H1 (cell line): Measurements from ENCODE around the gene E2F3. TPM values are rescaled to one million over a fixed set of nuclear protein-coding genes. Genes with fewer than 3 reads are reported as not detected.

Experiments
- CTCF ChIA-PET: fragments of 300-600 bp; sonication (Branson Sonifier 250); formaldehyde crosslinking; loops from one replicate; lab custom pipeline; 2021; ENCODE audit not compliant: partially characterized antibody; lab: Charles Lee
- POLR2A ChIA-PET: fragments of 300-600 bp; sonication (Branson Sonifier 250); formaldehyde crosslinking; loops from one replicate; lab custom pipeline; 2021; ENCODE audit warnings: inconsistent platforms; ENCODE audit not compliant: partially characterized antibody; lab: Charles Lee
- DNase-seq, 2 experiments: peaks; one replicate each; pipeline versions ENCODE4 v3.0.0 to v3.0.0-alpha.2; 2010 to 2022; ENCODE audit warnings: low spot score in 2 of 2, low read depth in 1 of 2, mixed read lengths in 1 of 2
- FAIRE-seq: peaks from 2 replicates; lab custom pipeline; 2011; peaks lifted over from hg19 to GRCh38; lab: Jason Lieb, UNC
- H2AFZ ChIP-seq: 2 replicates; pipeline ENCODE4 v1.8.1; 2012; ENCODE audit warnings: low read length, inconsistent platforms
- H2AK5ac ChIP-seq: 2 replicates; pipeline ENCODE4 v1.6.1; 2013; ENCODE audit warnings: low read depth, low read length
- H2BK120ac ChIP-seq: replicated peaks from 2 replicates; pipeline ENCODE3; 2013; ENCODE audit warnings: low read depth, low read length, inconsistent platforms
- H2BK12ac ChIP-seq: 2 replicates; pipeline ENCODE4 v1.6.1; 2013; ENCODE audit warnings: low read depth, low read length
- H2BK15ac ChIP-seq: 2 replicates; pipeline ENCODE4 v1.6.1; 2013; ENCODE audit warnings: low read length
- H2BK20ac ChIP-seq: 2 replicates; pipeline ENCODE4 v1.6.1; 2013; ENCODE audit warnings: low read length
- H2BK5ac ChIP-seq: 2 replicates; pipeline ENCODE4 v1.6.1; 2013; ENCODE audit warnings: low read depth, low read length
- H3K14ac ChIP-seq: 2 replicates; pipeline ENCODE4 v1.6.1; 2013; ENCODE audit warnings: inconsistent platforms; ENCODE audit not compliant: insufficient read length
- H3K18ac ChIP-seq: 2 replicates; pipeline ENCODE4 v1.6.1; 2013; ENCODE audit warnings: low read length; ENCODE audit errors: extremely low read depth
- H3K23ac ChIP-seq: 2 replicates; pipeline ENCODE4 v1.6.1; 2013; ENCODE audit warnings: inconsistent platforms; ENCODE audit not compliant: insufficient read length
- H3K23me2 ChIP-seq: 2 replicates; pipeline ENCODE4 v1.6.1; 2013; ENCODE audit warnings: low read depth, low read length
- H3K27ac ChIP-seq: 2 replicates; pipeline ENCODE4 v1.6.1; 2011; ENCODE audit warnings: low read depth, low read length, inconsistent platforms
- H3K27me3 ChIP-seq, 4 experiments: replicated peaks in 1 of 4; 1 replicate in 1 of 4; 2 replicates in 3 of 4; pipeline versions ENCODE4 v1.6.1 to v1.8.1; 2011 to 2013; ENCODE audit warnings: low read length in 3 of 4, mild to moderate bottlenecking in 3 of 4, inconsistent platforms in 2 of 4, mixed read lengths in 2 of 4, moderate library complexity in 1 of 4; ENCODE audit not compliant: control insufficient read depth in 3 of 4, insufficient read depth in 3 of 4; ENCODE audit errors: extremely low read depth in 1 of 4
- H3K36me3 ChIP-seq, 4 experiments: 2 replicates each; pipeline versions ENCODE4 v1.6.1 to v1.8.1; 2011 to 2013; ENCODE audit warnings: mild to moderate bottlenecking in 4 of 4, low read length in 3 of 4, moderate library complexity in 2 of 4, control low read depth in 1 of 4, inconsistent platforms in 1 of 4; ENCODE audit not compliant: insufficient read depth in 4 of 4, control insufficient read depth in 2 of 4
- H3K4ac ChIP-seq: replicated peaks from 2 replicates; pipeline ENCODE3; 2013; ENCODE audit warnings: low read length, low read depth, mixed read lengths, inconsistent platforms; ENCODE audit not compliant: insufficient read length
- H3K4me1 ChIP-seq, 4 experiments: replicated peaks in 1 of 4; 1 replicate in 1 of 4; 2 replicates in 3 of 4; pipeline versions ENCODE4 v1.6.1 to v1.8.1; 2011 to 2013; ENCODE audit warnings: low read length in 3 of 4, inconsistent platforms in 2 of 4, mixed read lengths in 1 of 4; ENCODE audit not compliant: insufficient read depth in 4 of 4, control insufficient read depth in 3 of 4
- H3K4me2 ChIP-seq, 2 experiments: 2 replicates each; pipeline versions ENCODE4 v1.6.1 to v1.8.1; 2011 to 2013; ENCODE audit warnings: low read depth in 2 of 2, low read length in 2 of 2, control low read depth in 1 of 2, inconsistent platforms in 1 of 2, mild to moderate bottlenecking in 1 of 2; ENCODE audit not compliant: insufficient read depth in 1 of 2
- H3K4me3 ChIP-seq, 4 experiments: fragments of 200-600, 300-600 bp in 1 of 4; sonication (generic), shearing (Covaris generic), sonication (Bioruptor Twin) in 1 of 4; 2 replicates each; pipeline versions ENCODE4 v1.5.1 to v1.8.1; 2011 to 2016; ENCODE audit warnings: low read length in 4 of 4, low read depth in 3 of 4, control low read depth in 2 of 4, inconsistent platforms in 2 of 4, mild to moderate bottlenecking in 2 of 4, mixed read lengths in 1 of 4, moderate library complexity in 1 of 4; ENCODE audit not compliant: insufficient read depth in 2 of 4; ENCODE audit errors: extremely low read depth in 1 of 4
- H3K56ac ChIP-seq: replicated peaks from 2 replicates; pipeline ENCODE3; 2013; ENCODE audit warnings: low read depth, mild to moderate bottlenecking, mixed read lengths, low read length, inconsistent platforms; ENCODE audit not compliant: insufficient read length
- H3K79me1 ChIP-seq: 2 replicates; pipeline ENCODE4 v1.6.1; 2013; ENCODE audit warnings: low read depth, low read length, control low read depth
- H3K79me2 ChIP-seq, 2 experiments: 2 replicates each; pipeline versions ENCODE4 v1.6.1 to v1.8.1; 2012 to 2013; ENCODE audit warnings: low read length in 2 of 2, mild to moderate bottlenecking in 2 of 2, inconsistent platforms in 1 of 2; ENCODE audit not compliant: insufficient read depth in 2 of 2, control insufficient read depth in 1 of 2
- H3K9ac ChIP-seq, 4 experiments: replicated peaks in 1 of 4; 1 replicate in 1 of 4; 2 replicates in 3 of 4; pipeline versions ENCODE4 v1.6.1 to v1.8.1; 2011 to 2013; ENCODE audit warnings: low read depth in 3 of 4, low read length in 3 of 4, control low read depth in 2 of 4, mild to moderate bottlenecking in 2 of 4, moderate library complexity in 2 of 4, inconsistent platforms in 1 of 4; ENCODE audit errors: extremely low read depth in 1 of 4
- H3K9me3 ChIP-seq, 2 experiments: 2 replicates each; pipeline versions ENCODE4 v1.6.1 to v1.8.1; 2012 to 2013; ENCODE audit warnings: mild to moderate bottlenecking in 2 of 2, moderate library complexity in 2 of 2, control low read depth in 1 of 2, inconsistent platforms in 1 of 2, low read depth in 1 of 2, low read length in 1 of 2, mixed read lengths in 1 of 2; ENCODE audit not compliant: insufficient read depth in 2 of 2
- H4K20me1 ChIP-seq, 2 experiments: replicated peaks in 1 of 2; 2 replicates each; pipeline versions ENCODE3 to v1.8.1; 2011 to 2013; ENCODE audit warnings: inconsistent platforms in 2 of 2, low read length in 2 of 2, mild to moderate bottlenecking in 1 of 2; ENCODE audit not compliant: insufficient read depth in 2 of 2, control insufficient read depth in 1 of 2
- H4K5ac ChIP-seq: 2 replicates; pipeline ENCODE4 v1.6.1; 2013; ENCODE audit warnings: low read length, low read depth, mixed read lengths, inconsistent platforms; ENCODE audit not compliant: insufficient read length
- H4K8ac ChIP-seq: 2 replicates; pipeline ENCODE4 v1.8.0; 2013; ENCODE audit warnings: mild to moderate bottlenecking, moderate library complexity, low read length, inconsistent platforms; ENCODE audit not compliant: insufficient read depth; ENCODE audit errors: extremely low read depth
- H4K91ac ChIP-seq: replicated peaks from 2 replicates; pipeline ENCODE3; 2013; ENCODE audit warnings: low read length, mixed read lengths, inconsistent platforms; ENCODE audit not compliant: insufficient read length
- BCL11A ChIP-seq, 2 experiments: IDR thresholded peaks; one replicate each; pipeline ENCODE4 v1.6.1; 2011; ENCODE audit warnings: low read depth in 2 of 2, low read length in 2 of 2, mild to moderate bottlenecking in 2 of 2
- CBX8 ChIP-seq: fragments of 300-800, 300-1000 bp; sonication (generic); IDR thresholded peaks from 2 replicates; pipeline ENCODE4 v1.7.1; 2016; ENCODE audit warnings: low read depth, low read length, borderline replicate concordance
- EP300 ChIP-seq, 2 experiments: IDR thresholded peaks; 1 replicate in 1 of 2; 2 replicates in 1 of 2; pipeline ENCODE4 v1.6.1; 2011 to 2012; ENCODE audit warnings: low read depth in 2 of 2, low read length in 2 of 2, mild to moderate bottlenecking in 2 of 2, borderline replicate concordance in 1 of 2, inconsistent platforms in 1 of 2, moderate library complexity in 1 of 2
- KDM4A ChIP-seq: IDR thresholded peaks from one replicate; pipeline ENCODE4 v1.7.1; 2012; ENCODE audit warnings: low read depth, mild to moderate bottlenecking, moderate library complexity, low read length, inconsistent platforms; ENCODE audit not compliant: severe bottlenecking
- POLR2AphosphoS5 ChIP-seq: IDR thresholded peaks from 2 replicates; pipeline ENCODE4 v1.6.1; 2011; ENCODE audit warnings: low read depth, low read length
- WGBS, 2 experiments: shearing (Covaris generic) in 1 of 2; methylation state at CpG; one replicate each; pipeline versions ENCODE4 v1.1.6 to v1.1.7; 2013 to 2015; ENCODE audit warnings: low lambda C conversion rate in 2 of 2, mixed read lengths in 2 of 2, inconsistent platforms in 1 of 2, low coverage in 1 of 2, missing lambda C conversion rate in 1 of 2; ENCODE audit not compliant: insufficient replicate concordance in 2 of 2, insufficient coverage in 1 of 2, insufficient read length in 1 of 2; ENCODE audit errors: extremely low coverage in 1 of 2, missing lambda C conversion rate in 1 of 2; 5-methylcytosine and 5-hydroxymethylcytosine counted together
- polyA plus RNA-seq, 7 experiments: library from polyadenylated mRNA; depleted of rRNA in 3 of 7; stranded (reverse) in 5 of 7; unstranded in 2 of 7; fragments of >200 nt in 5 of 7; fragments of 200-250 nt in 2 of 7; gene quantifications; 1 replicate in 5 of 7; 2 replicates in 1 of 7; 4 replicates in 1 of 7; pipeline versions ENCODE4 v1.2.1 to v1.2.3, GENCODE V29; 2011 to 2013; ENCODE audit warnings: missing spikeins in 2 of 7, mixed read lengths in 2 of 7
- total RNA-seq: library from RNA; stranded (reverse); fragmentation: NEBNext Ultra II Directional; extraction: Animal tissue kit (Norgen Biotek cat#: 25700); gene quantifications from 2 replicates; pipeline ENCODE4 v1.2.1, GENCODE V29; 2021
- TF ChIP-seq, protein P1 (sequence below): IDR thresholded peaks from 2 replicates; pipeline ENCODE4 v1.6.1; 2012; ENCODE audit warnings: inconsistent platforms

The E2F3 gene
- total and polyA plus RNA-seq, 2 of the 8 experiments (the other 6 are each of a cell fraction or from before 2014, with no cell fraction given) = 14.9 to 42.2 TPM

DNA sequence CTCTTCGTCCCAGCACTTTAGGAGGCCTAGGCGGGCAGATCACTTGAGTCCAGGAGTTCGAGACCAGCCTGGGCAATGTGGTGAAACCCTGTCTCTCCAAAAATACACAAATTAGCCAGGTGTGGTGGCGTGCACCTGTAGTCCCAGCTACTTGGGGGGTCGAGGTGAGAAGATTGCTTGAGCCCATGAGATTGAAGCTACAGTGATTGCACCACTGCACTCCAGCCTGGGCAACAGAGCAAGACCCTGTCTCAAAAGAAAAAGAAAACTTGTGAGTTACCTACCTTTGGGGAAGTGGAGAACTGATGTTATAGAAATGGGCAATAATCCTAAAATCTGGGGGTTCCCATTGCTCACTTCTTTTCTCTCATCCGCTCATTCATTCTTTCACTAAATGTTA is 58.0 kb downstream of the E2F3 start:
- ChIA-PET POLR2A (interaction anchor here (1.8 kb wide), 1 partner anchor 13 kb away, joined by 4 read pairs; no protein-coding TSS in a partner anchor), CTCF (no interaction called here)
- Histone ChIP-seq H3K27me3 (no peaks in the 10 kb centered on the region), H3K23ac (no peak overlapping the region), H4K91ac (no peak overlapping the region), H2BK120ac (no peak overlapping the region), H3K4me2 (no peak overlapping the region), H4K20me1 (peaks cover 4 to 7% of the 10 kb centered on the region in 2 experiments), H3K9ac (no peak overlapping the region), H2BK20ac (no peak overlapping the region), H4K5ac (no peak overlapping the region), H3K18ac (no peak overlapping the region), H3K4ac (no peak overlapping the region), H3K4me1 (peaks cover 0 to 7% (median 2%) of the 10 kb centered on the region in 4 experiments; a peak in 2 of 7 replicates), H3K79me1 (peaks cover 7% of the 10 kb centered on the region; the same call in 1 of the 2 replicates), H2BK5ac (no peak overlapping the region), H2BK15ac (no peak overlapping the region), H3K79me2 (peaks cover 0 to 91% of the 10 kb centered on the region in 2 experiments; a peak in 2 of 4 replicates), H3K36me3 (peaks cover 0 to 5% (median 0%) of the 10 kb centered on the region in 4 experiments; a peak in 2 of 8 replicates), H3K9me3 (no peaks in the 10 kb centered on the region), H3K23me2 (no peaks in the 10 kb centered on the region), H2BK12ac (no peak overlapping the region), H4K8ac (no peak overlapping the region), H3K27ac (no peak overlapping the region), H2AK5ac (no peak overlapping the region), H3K14ac (no peak overlapping the region), H3K4me3 (no peak overlapping the region), H3K56ac (no peak overlapping the region), H2AFZ (no peak overlapping the region)
- TF ChIP-seq KDM4A = no peak
- TF ChIP-seq, protein P1, sequence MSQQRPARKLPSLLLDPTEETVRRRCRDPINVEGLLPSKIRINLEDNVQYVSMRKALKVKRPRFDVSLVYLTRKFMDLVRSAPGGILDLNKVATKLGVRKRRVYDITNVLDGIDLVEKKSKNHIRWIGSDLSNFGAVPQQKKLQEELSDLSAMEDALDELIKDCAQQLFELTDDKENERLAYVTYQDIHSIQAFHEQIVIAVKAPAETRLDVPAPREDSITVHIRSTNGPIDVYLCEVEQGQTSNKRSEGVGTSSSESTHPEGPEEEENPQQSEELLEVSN = no peak
- no peak for TF ChIP-seq CBX8
- TF ChIP-seq EP300 (IDR thresholded peaks at IDR 0.05; ENCODE audit: borderline replicate concordance in 1 of 2, low read depth in 2 of 2, low read length in 2 of 2) = no peak
- TF ChIP-seq BCL11A (IDR thresholded peaks at IDR 0.05; ENCODE audit: low read depth in 2 of 2, low read length in 2 of 2) = no peak
- no peak for TF ChIP-seq POLR2AphosphoS5
- no peak for FAIRE-seq
- WGBS, 2 experiments = 93% methylated on average over 6 of the region's 6 CpGs; no CpG with 5 or more reads in 1 of the 2 experiments
- no peak for DNase-seq
